G401.6 (cell line): ENCODE results near the gene DYNLT2.

Experiments
- FAIRE-seq: peaks from 2 replicates; lab custom pipeline; 2012; peaks lifted over from hg19 to GRCh38; lab: Jason Lieb, UNC

The DYNLT2 gene

GRCh38 chr6:169751242-169752073, at the start of gene DYNLT2, which contains the start of gene ERMARD:
TSS of gene DYNLT2 (minus strand) at chr6:169751572. CDS start at chr6:169751458, 114 bp downstream.
TSS of gene ERMARD (plus strand) at chr6:169751622. CDS start at chr6:169751658, 36 bp downstream.
- FAIRE-seq: peak; percentile 73

GRCh38 chr6:169800668-169801395, 49.5 kb upstream of the DYNLT2 start:
- FAIRE-seq: no peak

- FAIRE-seq: no peak
Observed at GRCh38 chr6:169800116-169800667, 48.8 kb upstream of the DYNLT2 start.

- FAIRE-seq: no peak
Observed at GRCh38 chr6:169799474-169799926, 48.1 kb upstream of the DYNLT2 start.

GRCh38 chr6:169798764-169799473, 47.5 kb upstream of the DYNLT2 start:
- no peak for FAIRE-seq

- no peak for FAIRE-seq
Observed at GRCh38 chr6:169795196-169795595, 43.8 kb upstream of the DYNLT2 start.

GRCh38 chr6:169794317-169795055, 43.1 kb upstream of the DYNLT2 start:
- FAIRE-seq: no peak

- FAIRE-seq: no peak
Observed at GRCh38 chr6:169793408-169793807, 42.0 kb upstream of the DYNLT2 start.

GRCh38 chr6:169792306-169793015, 41.1 kb upstream of the DYNLT2 start:
- FAIRE-seq: no peak

- FAIRE-seq: no peak
Observed at GRCh38 chr6:169791721-169792131, 40.4 kb upstream of the DYNLT2 start.

GRCh38 chr6:169789944-169790927, 38.9 kb upstream of the DYNLT2 start:
- peak; percentile 36 for FAIRE-seq

GRCh38 chr6:169789146-169789943, 38.0 kb upstream of the DYNLT2 start:
- no peak for FAIRE-seq

GRCh38 chr6:169788809-169789145, 37.4 kb upstream of the DYNLT2 start:
- FAIRE-seq: no peak

- FAIRE-seq: no peak
Observed at GRCh38 chr6:169787797-169788196, 36.4 kb upstream of the DYNLT2 start.

GRCh38 chr6:169786349-169786748, 35.0 kb upstream of the DYNLT2 start:
- FAIRE-seq: no peak

- FAIRE-seq: no peak
Observed at GRCh38 chr6:169785566-169785965, 34.2 kb upstream of the DYNLT2 start.

GRCh38 chr6:169784821-169785340, 33.5 kb upstream of the DYNLT2 start:
- no peak for FAIRE-seq

GRCh38 chr6:169783971-169784820, 32.8 kb upstream of the DYNLT2 start:
- no peak for FAIRE-seq
